Endothelial cell of umbilical vein (primary cell): ENCODE results near the gene SIPA1L3. TPM values are rescaled to one million over a fixed set of nuclear protein-coding genes. Genes with fewer than 3 reads are reported as not detected.

Experiments
- BruUV-seq: library from RNA; stranded (reverse); fragments of 400-500 nt; replicated peaks from 2 replicates; lab custom pipeline; 2021; lab: Mats Ljungman, UMichigan
- CTCF ChIA-PET: fragments of 300-600, 350-600 bp; sonication (Branson Sonifier 250); formaldehyde crosslinking; loops from one replicate; lab custom pipeline; 2021; ENCODE audit warnings: antibody characterized with exemption, inconsistent platforms; lab: Charles Lee
- POLR2A ChIA-PET: fragments of 300-600, 350-600 bp; sonication (Branson Sonifier 250); formaldehyde crosslinking; loops from one replicate; lab custom pipeline; 2021; ENCODE audit warnings: antibody characterized with exemption, inconsistent platforms; lab: Charles Lee
- DNase-seq: peaks from one replicate; pipeline ENCODE4 v3.0.0-alpha.2; 2011; ENCODE audit warnings: low read depth, low spot score
- FAIRE-seq: peaks from 2 replicates; lab custom pipeline; 2011; peaks lifted over from hg19 to GRCh38; lab: Jason Lieb, UNC
- H2AFZ ChIP-seq: 2 replicates; pipeline ENCODE4 v1.6.0; 2012; ENCODE audit warnings: low read depth, low read length, control low read depth, inconsistent platforms
- H3K27ac ChIP-seq: 2 replicates; pipeline ENCODE4 v1.5.1; 2011; ENCODE audit warnings: low read depth, mild to moderate bottlenecking, control low read depth, low read length, moderate library complexity; ENCODE audit not compliant: insufficient read depth
- H3K27me3 ChIP-seq, 2 experiments: 2 replicates each; pipeline versions ENCODE4 v1.6.0 to v1.6.1; 2011; ENCODE audit warnings: low read length in 2 of 2, mixed read lengths in 1 of 2; ENCODE audit not compliant: control insufficient read depth in 2 of 2, insufficient read depth in 2 of 2
- H3K36me3 ChIP-seq, 2 experiments: 2 replicates in 1 of 2; 3 replicates in 1 of 2; pipeline ENCODE4 v1.5.1; 2011; ENCODE audit warnings: low read length in 2 of 2, mild to moderate bottlenecking in 1 of 2, moderate library complexity in 1 of 2; ENCODE audit not compliant: control insufficient read depth in 2 of 2, insufficient read depth in 2 of 2; ENCODE audit errors: extremely low read depth in 1 of 2
- H3K4me1 ChIP-seq: 3 replicates; pipeline ENCODE4 v1.5.1; 2011; ENCODE audit warnings: mild to moderate bottlenecking, low read length; ENCODE audit not compliant: control insufficient read depth, insufficient read depth; ENCODE audit errors: extremely low read depth
- H3K4me2 ChIP-seq: 2 replicates; pipeline ENCODE4 v1.6.1; 2011; ENCODE audit warnings: low read length, control low read depth, mixed read lengths; ENCODE audit not compliant: insufficient read depth
- H3K4me3 ChIP-seq, 3 experiments: fragments of 200-600 bp in 1 of 3; sonication (generic), shearing (Covaris generic) in 1 of 3; replicated peaks in 1 of 3; 2 replicates each; pipeline ENCODE4 v1.5.1; 2011 to 2016; ENCODE audit warnings: control low read depth in 3 of 3, low read length in 3 of 3, mild to moderate bottlenecking in 2 of 3, inconsistent platforms in 1 of 3, low read depth in 1 of 3, moderate library complexity in 1 of 3; ENCODE audit not compliant: insufficient read depth in 1 of 3
- H3K79me2 ChIP-seq: 2 replicates; pipeline ENCODE4 v1.6.0; 2012; ENCODE audit warnings: low read length, inconsistent platforms; ENCODE audit not compliant: control insufficient read depth, insufficient read depth
- H3K9ac ChIP-seq: replicated peaks from 2 replicates; pipeline ENCODE3; 2011; ENCODE audit warnings: low read length, control low read depth; ENCODE audit not compliant: insufficient read depth; ENCODE audit errors: extremely low read depth
- H3K9me1 ChIP-seq: replicated peaks from 3 replicates; pipeline ENCODE4 v1.6.0; 2011; ENCODE audit warnings: mild to moderate bottlenecking, low read length; ENCODE audit not compliant: control insufficient read depth, insufficient read depth; ENCODE audit errors: extremely low read depth
- H3K9me3 ChIP-seq: replicated peaks from 2 replicates; pipeline ENCODE4 v1.5.1; 2012; ENCODE audit warnings: low read length, inconsistent platforms; ENCODE audit not compliant: control insufficient read depth, insufficient read depth
- H4K20me1 ChIP-seq: replicated peaks from 2 replicates; pipeline ENCODE3; 2011; ENCODE audit warnings: mild to moderate bottlenecking, low read length; ENCODE audit not compliant: control insufficient read depth, insufficient read depth; ENCODE audit errors: extremely low read depth
- CTCF ChIP-seq, 2 donors: IDR thresholded peaks; 1 replicate in 1 of 2; 2 replicates in 1 of 2; pipeline ENCODE4 v1.5.1; 2011; ENCODE audit warnings: low read length in 2 of 2, mild to moderate bottlenecking in 2 of 2, moderate library complexity in 2 of 2, control low read depth in 1 of 2, inconsistent platforms in 1 of 2, low read depth in 1 of 2; ENCODE audit not compliant: insufficient read depth in 1 of 2; ENCODE audit errors: extremely low read depth in 1 of 2
- EZH2 ChIP-seq: IDR thresholded peaks from 2 replicates; pipeline ENCODE4 v1.6.1; 2012; ENCODE audit warnings: borderline replicate concordance, low read depth, mild to moderate bottlenecking, moderate library complexity, low read length, inconsistent platforms; ENCODE audit not compliant: severe bottlenecking
- FOS ChIP-seq: IDR thresholded peaks from 2 replicates; pipeline ENCODE4 v1.6.1; 2011; ENCODE audit warnings: mild to moderate bottlenecking, low read length, moderate library complexity, borderline replicate concordance; ENCODE audit not compliant: insufficient read depth
- GATA2 ChIP-seq: IDR thresholded peaks from 2 replicates; pipeline ENCODE4 v1.7.0; 2011; ENCODE audit warnings: low read depth, mild to moderate bottlenecking, moderate library complexity, mixed read lengths, low read length; ENCODE audit not compliant: insufficient read length, insufficient read depth
- JUN ChIP-seq: IDR thresholded peaks from 2 replicates; pipeline ENCODE4 v1.6.1; 2011; ENCODE audit warnings: borderline replicate concordance, low read depth; ENCODE audit not compliant: insufficient read length, insufficient read depth
- MAX ChIP-seq: IDR thresholded peaks from 2 replicates; pipeline ENCODE4 v1.6.1; 2011; ENCODE audit not compliant: insufficient read depth, insufficient read length
- MYC ChIP-seq: IDR thresholded peaks from one replicate; pipeline ENCODE4 v1.6.1; 2011; ENCODE audit warnings: mild to moderate bottlenecking, low read depth, low read length
- POLR2A ChIP-seq: IDR thresholded peaks from 2 replicates; pipeline ENCODE4 v1.6.1; 2012; ENCODE audit warnings: low read depth, mild to moderate bottlenecking, control low read depth, low read length
- POLR2AphosphoS5 ChIP-seq: IDR thresholded peaks from 2 replicates; pipeline ENCODE4 v1.6.1; 2012; ENCODE audit warnings: low read depth, mild to moderate bottlenecking, control low read depth, low read length, moderate library complexity; ENCODE audit not compliant: insufficient read depth
- dilution Hi-C: fragments of 300-500 bp; cut with MboI; formaldehyde crosslinking; loops from one replicate; pipeline ENCODE4 v1.15.0; 2019; ENCODE audit warnings: low sequenced_read_pairs; ENCODE audit not compliant: extremely low pct_ligation_motif_present
- intact Hi-C: fragments of 100-400 bp; cut with micrococcal nuclease; formaldehyde crosslinking; loops from one replicate; pipeline ENCODE4 v1.10.0; 2022
- polyA plus RNA-seq, 4 experiments: library from polyadenylated mRNA; depleted of rRNA in 3 of 4; stranded (reverse) in 3 of 4; unstranded in 1 of 4; fragments of >200 nt; gene quantifications; 2 replicates each; pipeline versions ENCODE4 v1.2.1 to v1.2.3, GENCODE V29; 2011 to 2012; ENCODE audit warnings: missing spikeins in 1 of 4
- total RNA-seq: library from RNA; stranded (reverse); gene quantifications from 2 replicates; pipeline ENCODE4 v1.2.3, GENCODE V29; 2021

Gene SIPA1L3
- total and polyA plus RNA-seq, 2 donors (not counting 3 experiments of a cell fraction or from before 2014, with no cell fraction given), result 14.2 to 47.2 TPM

- no TSS peak for BruUV-seq
- DNase-seq, result no peak
- H3K4me3 ChIP-seq, result no peak overlapping the region
- intact Hi-C loops (loop anchor here (5.0 to 10.0 kb wide), 2 partner anchors 71 to 194 kb away; partner anchors contain the start of gene CATSPERG), dilution Hi-C loops (no loop called here)
- no peaks in the 10 kb centered on the region for H4K20me1 ChIP-seq
- no peak for TF ChIP-seq CTCF (IDR thresholded peaks at IDR 0.05; ENCODE audit: extremely low read depth in 1 of 2, insufficient read depth in 1 of 2, low read depth in 1 of 2, low read length in 2 of 2)
- TF ChIP-seq EZH2, result no peak
- TF ChIP-seq POLR2A, result no peak
- TF ChIP-seq GATA2, result no peak
- TF ChIP-seq MYC, result no peak
- no peak for TF ChIP-seq MAX
- no peak for TF ChIP-seq JUN
- TF ChIP-seq POLR2AphosphoS5, result no peak
- TF ChIP-seq FOS, result no peak
- ChIA-PET POLR2A (no interaction called here), CTCF (interaction anchor here (0.6 to 4.4 kb wide), 3 partner anchors 14 to 239 kb away, joined by 3 to 59 read pairs (median 13); no protein-coding TSS in a partner anchor)
- no peak overlapping the region for H3K9ac ChIP-seq
- H3K9me3 ChIP-seq, result no peaks in the 10 kb centered on the region
- no peak for FAIRE-seq
- H3K36me3 ChIP-seq, result peaks cover 0 to 4% of the 10 kb centered on the region in 2 experiments
- H3K27me3 ChIP-seq, result no peaks in the 10 kb centered on the region
- no peak overlapping the region for H2AFZ ChIP-seq
- no peaks in the 10 kb centered on the region for H3K79me2 ChIP-seq
- H3K4me1 ChIP-seq, result no peaks in the 10 kb centered on the region
- H3K9me1 ChIP-seq, result no peaks in the 10 kb centered on the region
- no peak overlapping the region for H3K4me2 ChIP-seq
- H3K27ac ChIP-seq, result no peak overlapping the region
Measured at GRCh38 chr19:38141108-38141507, 234.1 kb downstream of the SIPA1L3 start.
